Measurements from ENCODE around the gene THRAP3. TPM values are rescaled to one million over a fixed set of nuclear protein-coding genes. Genes with fewer than 3 reads are reported as not detected.
"Not testable (repeated sequence)": the region's sequence is repeated elsewhere in the genome, so short reads cannot be mapped to it uniquely, and the experiment has no call there.

The THRAP3 gene
- total RNA-seq, 2 donors from 2014 or later: 145 to 165 TPM

DNA sequence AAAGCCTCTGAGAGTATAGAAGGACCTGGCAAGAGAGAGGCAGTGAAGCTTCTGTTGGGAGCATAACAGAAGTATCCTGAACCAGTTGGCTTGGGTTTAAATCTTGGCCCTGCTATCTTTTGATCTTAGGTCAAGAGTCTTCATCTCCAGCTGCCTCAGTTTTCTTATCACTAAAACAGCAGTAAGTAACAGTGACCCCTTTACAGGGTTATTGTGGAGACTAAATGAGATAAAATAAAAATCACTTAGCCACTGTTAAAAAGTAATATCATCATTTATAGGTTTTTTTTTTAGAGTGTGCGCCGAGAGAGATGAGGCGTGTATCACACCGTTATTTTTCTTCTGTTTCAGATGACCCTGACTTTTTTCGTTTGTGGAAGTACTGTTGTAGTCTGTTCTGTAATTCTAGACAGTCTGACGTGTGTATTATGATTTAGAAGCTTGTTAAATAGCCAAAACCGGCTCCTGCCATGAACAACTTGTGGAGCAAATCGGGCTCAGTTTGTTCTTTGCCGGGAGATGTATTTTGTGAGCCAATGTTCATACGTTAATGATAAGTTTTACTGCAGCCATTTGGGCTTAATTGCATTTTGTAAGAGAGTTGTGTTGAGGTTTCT lies 1.1 kb downstream of the THRAP3 start:
- Mint-ChIP-seq H3K4me3 (peak overlapping the region; percentile 98), H3K4me1 (peaks cover 22% of the 10 kb centered on the region), H3K9me3 (no peaks in the 10 kb centered on the region), H3K27me3 (ENCODE audit: insufficient read depth) (no peaks in the 10 kb centered on the region), H3K27ac (peak overlapping the region; percentile 98), H3K36me3 (ENCODE audit: low read depth) (peaks cover 32% of the 10 kb centered on the region)
- no peak for DNase-seq
- Histone ChIP-seq H3K36me3 (ENCODE audit: control insufficient read depth, insufficient read depth, low read length) (peaks cover 35% of the 10 kb centered on the region), H3K27me3 (ENCODE audit: control insufficient read depth, insufficient read depth, low read length, poor library complexity, severe bottlenecking) (no peaks in the 10 kb centered on the region), H3K4me1 (ENCODE audit: control insufficient read depth, insufficient read depth, low read length) (no peaks in the 10 kb centered on the region), H3K9me3 (ENCODE audit: control insufficient read depth, low read length) (no peaks in the 10 kb centered on the region), H3K27ac (ENCODE audit: low read depth, low read length) (no peak overlapping the region), H3K4me3 (ENCODE audit: low read length) (peak overlapping the region; percentile 99), H3K9ac (ENCODE audit: extremely low read depth, low read length, poor library complexity, severe bottlenecking) (peak overlapping the region; percentile 97)
- TF ChIP-seq, protein P1, sequence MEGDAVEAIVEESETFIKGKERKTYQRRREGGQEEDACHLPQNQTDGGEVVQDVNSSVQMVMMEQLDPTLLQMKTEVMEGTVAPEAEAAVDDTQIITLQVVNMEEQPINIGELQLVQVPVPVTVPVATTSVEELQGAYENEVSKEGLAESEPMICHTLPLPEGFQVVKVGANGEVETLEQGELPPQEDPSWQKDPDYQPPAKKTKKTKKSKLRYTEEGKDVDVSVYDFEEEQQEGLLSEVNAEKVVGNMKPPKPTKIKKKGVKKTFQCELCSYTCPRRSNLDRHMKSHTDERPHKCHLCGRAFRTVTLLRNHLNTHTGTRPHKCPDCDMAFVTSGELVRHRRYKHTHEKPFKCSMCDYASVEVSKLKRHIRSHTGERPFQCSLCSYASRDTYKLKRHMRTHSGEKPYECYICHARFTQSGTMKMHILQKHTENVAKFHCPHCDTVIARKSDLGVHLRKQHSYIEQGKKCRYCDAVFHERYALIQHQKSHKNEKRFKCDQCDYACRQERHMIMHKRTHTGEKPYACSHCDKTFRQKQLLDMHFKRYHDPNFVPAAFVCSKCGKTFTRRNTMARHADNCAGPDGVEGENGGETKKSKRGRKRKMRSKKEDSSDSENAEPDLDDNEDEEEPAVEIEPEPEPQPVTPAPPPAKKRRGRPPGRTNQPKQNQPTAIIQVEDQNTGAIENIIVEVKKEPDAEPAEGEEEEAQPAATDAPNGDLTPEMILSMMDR (conservative IDR thresholded peaks at IDR 0.05): no peak
- 72 to 74% methylated on average over 10 of the region's 10 CpGs for WGBS, 2 experiments (ENCODE audit: insufficient coverage in 1 of 2, insufficient read length in 1 of 2)

DNA sequence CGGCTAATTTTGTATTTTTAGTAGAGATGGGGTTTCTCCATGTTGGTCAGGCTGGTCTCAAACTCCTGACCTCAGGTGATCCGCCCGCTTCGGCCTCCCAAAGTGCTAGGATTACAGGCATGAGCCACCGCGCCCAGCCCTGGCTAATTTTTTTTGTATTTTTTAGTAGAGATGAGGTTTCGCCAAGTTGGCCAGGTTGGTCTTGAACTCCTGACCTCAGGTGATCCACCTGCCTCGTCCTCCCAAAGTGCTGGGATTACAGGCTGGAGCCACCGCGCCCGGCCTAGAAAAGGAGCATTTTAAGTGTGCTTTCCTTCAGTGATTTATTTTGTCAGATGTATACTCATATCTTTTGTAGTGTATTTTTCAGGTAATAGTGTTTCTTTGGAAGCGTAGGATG lies 6.0 kb downstream of the THRAP3 start:
- H3K27ac ChIP-seq (ENCODE audit: low read depth, low read length); H3K4me3 ChIP-seq (ENCODE audit: low read length); H3K9me3 ChIP-seq (ENCODE audit: control insufficient read depth, low read length); H3K27ac Mint-ChIP-seq; DNase-seq; H3K4me1 ChIP-seq (ENCODE audit: control insufficient read depth, insufficient read depth, low read length); H3K27me3 Mint-ChIP-seq (ENCODE audit: insufficient read depth); H3K9ac ChIP-seq (ENCODE audit: extremely low read depth, low read length, poor library complexity, severe bottlenecking); H3K27me3 ChIP-seq (ENCODE audit: control insufficient read depth, insufficient read depth, low read length, poor library complexity, severe bottlenecking); H3K4me3 Mint-ChIP-seq; H3K9me3 Mint-ChIP-seq: not testable (repeated sequence)
- peaks cover 50% of the 10 kb centered on the region for H3K36me3 Mint-ChIP-seq (ENCODE audit: low read depth)
- 89 to 95% methylated on average over 5 to 11 of the region's 12 CpGs for WGBS, 2 experiments (ENCODE audit: insufficient coverage in 1 of 2, insufficient read length in 1 of 2)
- peaks cover 75% of the 10 kb centered on the region for H3K36me3 ChIP-seq (ENCODE audit: control insufficient read depth, insufficient read depth, low read length)
- peaks cover 12% of the 10 kb centered on the region for H3K4me1 Mint-ChIP-seq

DNA sequence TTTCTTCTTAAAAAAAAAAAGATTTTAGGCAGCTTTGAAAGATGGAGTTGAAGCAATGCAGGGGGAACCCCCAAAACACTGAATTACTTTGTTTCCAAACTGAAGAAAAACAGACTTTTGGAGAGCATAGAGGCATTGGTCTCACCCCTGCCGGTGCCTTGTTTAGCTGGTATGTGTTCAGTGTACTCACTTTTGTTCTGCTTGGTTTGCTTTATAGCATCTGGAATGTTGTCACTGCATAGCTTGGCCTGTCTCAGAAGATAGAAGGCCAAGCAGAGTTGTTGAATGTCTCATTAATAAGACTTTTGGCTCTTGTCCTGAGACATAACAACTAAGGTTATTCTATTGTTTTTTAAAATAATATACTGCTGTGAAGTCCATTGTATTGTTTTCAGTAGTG lies 6.9 kb downstream of the THRAP3 start:
- Mint-ChIP-seq H3K36me3 (ENCODE audit: low read depth) (peaks cover 44% of the 10 kb centered on the region), H3K27ac (peak overlapping the region; percentile 48), H3K4me1 (peaks cover 4% of the 10 kb centered on the region), H3K4me3 (no peak overlapping the region), H3K27me3 (ENCODE audit: insufficient read depth) (no peaks in the 10 kb centered on the region), H3K9me3 (no peaks in the 10 kb centered on the region)
- no peaks in the 10 kb centered on the region for H3K27me3 ChIP-seq (ENCODE audit: control insufficient read depth, insufficient read depth, low read length, poor library complexity, severe bottlenecking)
- WGBS, 2 experiments (ENCODE audit: insufficient coverage in 1 of 2, insufficient read length in 1 of 2): 98 to 100% methylated on average over 1 of the region's 1 CpG
- no peaks in the 10 kb centered on the region for H3K4me1 ChIP-seq (ENCODE audit: control insufficient read depth, insufficient read depth, low read length)
- H3K9me3 ChIP-seq (ENCODE audit: control insufficient read depth, low read length): no peaks in the 10 kb centered on the region
- H3K36me3 ChIP-seq (ENCODE audit: control insufficient read depth, insufficient read depth, low read length): peaks cover 80% of the 10 kb centered on the region
- H3K4me3 ChIP-seq (ENCODE audit: low read length): no peak overlapping the region
- H3K9ac ChIP-seq (ENCODE audit: extremely low read depth, low read length, poor library complexity, severe bottlenecking): no peak overlapping the region
- TF ChIP-seq, protein P1 (conservative IDR thresholded peaks at IDR 0.05): no peak
- DNase-seq: no peak
- no peak overlapping the region for H3K27ac ChIP-seq (ENCODE audit: low read depth, low read length)
